Measurements from ENCODE around the gene GRM1.

Gene GRM1

DNA sequence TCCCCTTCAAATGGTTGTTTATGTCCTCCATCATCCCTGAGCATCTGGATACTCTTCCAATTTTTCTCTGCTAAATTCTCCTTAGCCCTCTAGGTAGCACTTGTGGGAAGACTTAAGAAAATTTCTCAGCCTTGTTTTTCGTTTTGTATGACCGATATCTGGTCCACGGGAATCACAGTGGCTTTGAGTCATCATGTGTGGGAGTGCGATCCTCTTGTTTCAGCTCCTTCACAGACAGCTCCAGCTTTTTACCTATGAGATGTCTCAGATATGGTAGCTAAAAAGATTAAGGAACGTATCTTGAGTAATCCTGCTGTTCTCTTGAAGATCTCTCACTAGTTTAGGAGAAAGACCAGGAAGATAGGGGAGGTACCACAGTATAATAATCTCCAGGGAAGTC lies 196.1 kb downstream of the GRM1 start:
- no peaks in the 10 kb centered on the region for H3K9me3 ChIP-seq (ENCODE audit: control insufficient read depth, insufficient read depth, low read depth, low read length)
- ChIA-PET CTCF (no interaction called here), POLR2A (no interaction called here)

GRCh38 chr6:146240322-146240721 lies 211.5 kb downstream of the GRM1 start:
- Histone ChIP-seq H3K9me3 (ENCODE audit: control insufficient read depth, insufficient read depth, low read depth, low read length) (no peaks in the 10 kb centered on the region), H3K27ac (ENCODE audit: extremely low read depth, low read depth, low read length) (no peak overlapping the region), H3K4me1 (ENCODE audit: control insufficient read depth, insufficient read depth, low read length) (no peaks in the 10 kb centered on the region), H3K4me3 (ENCODE audit: low read depth, low read length) (no peak overlapping the region), H3K36me3 (ENCODE audit: control insufficient read depth in 2 of 2, insufficient read depth in 1 of 2, low read length in 2 of 2) (no peaks in the 10 kb centered on the region)
- TF ChIP-seq BCL11B (tag by site-specific recombination; IDR thresholded peaks at IDR 0.05; ENCODE audit: low read depth) (no peak), ZNF837 (tag by site-specific recombination; IDR thresholded peaks at IDR 0.05) (no peak)
- POLR2A ChIA-PET: no interaction called here
- CTCF ChIA-PET: no interaction called here

More for the DNA sequence above, 196.1 kb downstream of the GRM1 start:
- H3K4me1 ChIP-seq (ENCODE audit: control insufficient read depth, insufficient read depth, low read length): no peaks in the 10 kb centered on the region
- H3K36me3 ChIP-seq (ENCODE audit: control insufficient read depth in 2 of 2, insufficient read depth in 1 of 2, low read length in 2 of 2): no peaks in the 10 kb centered on the region
- no peak overlapping the region for H3K27ac ChIP-seq (ENCODE audit: extremely low read depth, low read depth, low read length)
- no peak for TF ChIP-seq GLI4 (tag by site-specific recombination; IDR thresholded peaks at IDR 0.05)
- TF ChIP-seq ZBTB21 (tag by site-specific recombination; IDR thresholded peaks at IDR 0.05): no peak
- TF ChIP-seq ZBTB49 (tag by site-specific recombination; IDR thresholded peaks at IDR 0.05; ENCODE audit: low read depth): no peak
- TF ChIP-seq ZNF626 (tag by site-specific recombination; IDR thresholded peaks at IDR 0.05): no peak
- TF ChIP-seq ZNF621 (tag by site-specific recombination; IDR thresholded peaks at IDR 0.05): no peak
- no peak for TF ChIP-seq ZNF121 (tag by site-specific recombination; IDR thresholded peaks at IDR 0.05)
- TF ChIP-seq, protein P1, sequence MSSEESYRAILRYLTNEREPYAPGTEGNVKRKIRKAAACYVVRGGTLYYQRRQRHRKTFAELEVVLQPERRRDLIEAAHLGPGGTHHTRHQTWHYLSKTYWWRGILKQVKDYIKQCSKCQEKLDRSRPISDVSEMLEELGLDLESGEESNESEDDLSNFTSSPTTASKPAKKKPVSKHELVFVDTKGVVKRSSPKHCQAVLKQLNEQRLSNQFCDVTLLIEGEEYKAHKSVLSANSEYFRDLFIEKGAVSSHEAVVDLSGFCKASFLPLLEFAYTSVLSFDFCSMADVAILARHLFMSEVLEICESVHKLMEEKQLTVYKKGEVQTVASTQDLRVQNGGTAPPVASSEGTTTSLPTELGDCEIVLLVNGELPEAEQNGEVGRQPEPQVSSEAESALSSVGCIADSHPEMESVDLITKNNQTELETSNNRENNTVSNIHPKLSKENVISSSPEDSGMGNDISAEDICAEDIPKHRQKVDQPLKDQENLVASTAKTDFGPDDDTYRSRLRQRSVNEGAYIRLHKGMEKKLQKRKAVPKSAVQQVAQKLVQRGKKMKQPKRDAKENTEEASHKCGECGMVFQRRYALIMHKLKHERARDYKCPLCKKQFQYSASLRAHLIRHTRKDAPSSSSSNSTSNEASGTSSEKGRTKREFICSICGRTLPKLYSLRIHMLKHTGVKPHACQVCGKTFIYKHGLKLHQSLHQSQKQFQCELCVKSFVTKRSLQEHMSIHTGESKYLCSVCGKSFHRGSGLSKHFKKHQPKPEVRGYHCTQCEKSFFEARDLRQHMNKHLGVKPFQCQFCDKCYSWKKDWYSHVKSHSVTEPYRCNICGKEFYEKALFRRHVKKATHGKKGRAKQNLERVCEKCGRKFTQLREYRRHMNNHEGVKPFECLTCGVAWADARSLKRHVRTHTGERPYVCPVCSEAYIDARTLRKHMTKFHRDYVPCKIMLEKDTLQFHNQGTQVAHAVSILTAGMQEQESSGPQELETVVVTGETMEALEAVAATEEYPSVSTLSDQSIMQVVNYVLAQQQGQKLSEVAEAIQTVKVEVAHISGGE (tag by site-specific recombination; conservative IDR thresholded peaks at IDR 0.05; ENCODE audit: low read depth): no peak
- TF ChIP-seq ZBTB17 (tag by site-specific recombination; IDR thresholded peaks at IDR 0.05): no peak
- no peak for TF ChIP-seq ZNF549 (tag by site-specific recombination; IDR thresholded peaks at IDR 0.05)
- no peak for TF ChIP-seq ZNF600 (tag by site-specific recombination; IDR thresholded peaks at IDR 0.05)
- TF ChIP-seq ZSCAN23 (tag by site-specific recombination; IDR thresholded peaks at IDR 0.05): no peak
- TF ChIP-seq, protein P2, sequence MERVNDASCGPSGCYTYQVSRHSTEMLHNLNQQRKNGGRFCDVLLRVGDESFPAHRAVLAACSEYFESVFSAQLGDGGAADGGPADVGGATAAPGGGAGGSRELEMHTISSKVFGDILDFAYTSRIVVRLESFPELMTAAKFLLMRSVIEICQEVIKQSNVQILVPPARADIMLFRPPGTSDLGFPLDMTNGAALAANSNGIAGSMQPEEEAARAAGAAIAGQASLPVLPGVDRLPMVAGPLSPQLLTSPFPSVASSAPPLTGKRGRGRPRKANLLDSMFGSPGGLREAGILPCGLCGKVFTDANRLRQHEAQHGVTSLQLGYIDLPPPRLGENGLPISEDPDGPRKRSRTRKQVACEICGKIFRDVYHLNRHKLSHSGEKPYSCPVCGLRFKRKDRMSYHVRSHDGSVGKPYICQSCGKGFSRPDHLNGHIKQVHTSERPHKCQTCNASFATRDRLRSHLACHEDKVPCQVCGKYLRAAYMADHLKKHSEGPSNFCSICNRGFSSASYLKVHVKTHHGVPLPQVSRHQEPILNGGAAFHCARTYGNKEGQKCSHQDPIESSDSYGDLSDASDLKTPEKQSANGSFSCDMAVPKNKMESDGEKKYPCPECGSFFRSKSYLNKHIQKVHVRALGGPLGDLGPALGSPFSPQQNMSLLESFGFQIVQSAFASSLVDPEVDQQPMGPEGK (tag by site-specific recombination; IDR thresholded peaks at IDR 0.05): no peak
- TF ChIP-seq, protein P3, sequence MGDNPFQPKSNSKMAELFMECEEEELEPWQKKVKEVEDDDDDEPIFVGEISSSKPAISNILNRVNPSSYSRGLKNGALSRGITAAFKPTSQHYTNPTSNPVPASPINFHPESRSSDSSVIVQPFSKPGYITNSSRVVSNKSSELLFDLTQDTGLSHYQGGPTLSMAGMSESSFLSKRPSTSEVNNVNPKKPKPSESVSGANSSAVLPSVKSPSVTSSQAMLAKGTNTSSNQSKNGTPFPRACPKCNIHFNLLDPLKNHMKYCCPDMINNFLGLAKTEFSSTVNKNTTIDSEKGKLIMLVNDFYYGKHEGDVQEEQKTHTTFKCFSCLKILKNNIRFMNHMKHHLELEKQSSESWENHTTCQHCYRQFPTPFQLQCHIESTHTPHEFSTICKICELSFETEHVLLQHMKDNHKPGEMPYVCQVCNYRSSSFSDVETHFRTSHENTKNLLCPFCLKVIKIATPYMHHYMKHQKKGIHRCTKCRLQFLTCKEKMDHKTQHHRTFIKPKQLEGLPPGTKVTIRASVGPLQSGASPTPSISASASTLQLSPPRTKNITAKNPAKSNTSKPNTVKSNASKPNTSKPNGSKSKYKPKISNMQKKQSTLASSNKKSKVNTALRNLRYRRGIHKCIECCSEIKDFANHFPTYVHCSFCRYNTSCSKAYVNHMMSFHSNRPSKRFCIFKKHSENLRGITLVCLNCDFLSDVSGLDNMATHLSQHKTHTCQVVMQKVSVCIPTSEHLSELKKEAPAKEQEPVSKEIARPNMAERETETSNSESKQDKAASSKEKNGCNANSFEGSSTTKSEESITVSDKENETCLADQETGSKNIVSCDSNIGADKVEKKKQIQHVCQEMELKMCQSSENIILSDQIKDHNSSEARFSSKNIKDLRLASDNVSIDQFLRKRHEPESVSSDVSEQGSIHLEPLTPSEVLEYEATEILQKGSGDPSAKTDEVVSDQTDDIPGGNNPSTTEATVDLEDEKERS (tag by site-specific recombination; IDR thresholded peaks at IDR 0.05): no peak
- no peak overlapping the region for H3K4me3 ChIP-seq (ENCODE audit: low read depth, low read length)

Measured in HEK293 (cell line).